ENCODE measurements around the gene C12orf56.

C12orf56 gene, protein sequence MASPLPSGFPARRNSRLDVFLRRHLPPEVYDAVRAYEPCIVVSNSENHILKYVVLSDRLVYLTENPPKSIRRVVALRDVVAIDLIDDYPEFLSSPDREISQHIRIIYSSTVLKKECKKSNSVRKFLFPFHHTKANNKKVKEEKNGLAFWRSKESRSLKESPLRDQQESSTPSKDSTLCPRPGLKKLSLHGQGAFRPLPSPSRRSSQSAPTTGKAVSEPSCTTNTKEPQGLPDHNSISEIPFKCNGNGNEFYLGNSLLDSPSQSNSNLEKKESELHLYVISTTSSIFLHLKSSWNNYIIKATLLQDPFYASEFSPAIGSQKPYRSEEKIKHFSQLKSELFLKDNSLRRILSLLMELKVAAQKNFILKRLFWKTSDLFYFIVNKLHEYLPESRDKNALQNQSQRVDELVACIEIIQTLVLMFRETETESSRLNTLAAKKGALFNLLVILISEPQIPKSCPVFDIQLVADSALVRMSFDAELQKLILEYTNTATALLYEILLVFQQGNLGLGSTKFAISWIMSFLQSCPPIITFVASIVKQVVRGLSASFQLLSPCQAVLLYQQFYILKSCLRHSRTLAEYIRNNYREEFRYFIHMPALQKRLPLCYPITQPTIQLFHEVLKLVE

DNA sequence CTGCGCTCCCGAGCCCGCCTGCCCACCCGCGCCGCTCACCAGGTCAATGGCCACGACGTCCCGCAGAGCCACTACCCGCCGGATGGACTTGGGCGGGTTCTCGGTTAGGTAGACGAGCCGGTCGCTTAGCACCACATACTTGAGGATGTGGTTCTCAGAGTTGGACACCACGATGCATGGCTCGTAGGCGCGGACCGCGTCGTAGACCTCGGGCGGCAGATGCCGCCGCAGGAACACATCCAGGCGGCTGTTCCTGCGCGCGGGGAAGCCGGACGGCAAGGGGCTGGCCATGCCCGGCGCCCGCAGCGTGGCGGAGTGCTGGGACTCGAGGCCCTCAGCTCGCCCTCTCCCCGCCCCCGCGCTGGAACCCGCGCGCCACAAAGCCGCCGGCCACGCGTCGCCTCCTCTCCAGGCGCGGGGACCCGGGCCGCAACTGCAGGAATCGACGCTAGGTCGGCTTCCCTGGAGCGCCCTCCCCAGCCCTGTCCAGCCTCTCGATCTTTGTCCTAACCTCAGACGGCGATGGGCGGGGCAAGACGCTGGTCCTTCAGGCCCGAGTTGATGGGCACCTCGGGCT, at the start of gene C12orf56:
C12orf56 (minus strand) TSS at position 484 of the 577 bp plus-strand sequence; CDS start at position 291, 193 bp downstream.
- FAIRE-seq (no peak), DNase-seq (ENCODE audit: insufficient read length, low spot score) (peak; percentile 57)
- TF ChIP-seq, protein P1, sequence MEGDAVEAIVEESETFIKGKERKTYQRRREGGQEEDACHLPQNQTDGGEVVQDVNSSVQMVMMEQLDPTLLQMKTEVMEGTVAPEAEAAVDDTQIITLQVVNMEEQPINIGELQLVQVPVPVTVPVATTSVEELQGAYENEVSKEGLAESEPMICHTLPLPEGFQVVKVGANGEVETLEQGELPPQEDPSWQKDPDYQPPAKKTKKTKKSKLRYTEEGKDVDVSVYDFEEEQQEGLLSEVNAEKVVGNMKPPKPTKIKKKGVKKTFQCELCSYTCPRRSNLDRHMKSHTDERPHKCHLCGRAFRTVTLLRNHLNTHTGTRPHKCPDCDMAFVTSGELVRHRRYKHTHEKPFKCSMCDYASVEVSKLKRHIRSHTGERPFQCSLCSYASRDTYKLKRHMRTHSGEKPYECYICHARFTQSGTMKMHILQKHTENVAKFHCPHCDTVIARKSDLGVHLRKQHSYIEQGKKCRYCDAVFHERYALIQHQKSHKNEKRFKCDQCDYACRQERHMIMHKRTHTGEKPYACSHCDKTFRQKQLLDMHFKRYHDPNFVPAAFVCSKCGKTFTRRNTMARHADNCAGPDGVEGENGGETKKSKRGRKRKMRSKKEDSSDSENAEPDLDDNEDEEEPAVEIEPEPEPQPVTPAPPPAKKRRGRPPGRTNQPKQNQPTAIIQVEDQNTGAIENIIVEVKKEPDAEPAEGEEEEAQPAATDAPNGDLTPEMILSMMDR (IDR thresholded peaks at IDR 0.05; ENCODE audit: insufficient read depth, missing control alignments): no peak

DNA sequence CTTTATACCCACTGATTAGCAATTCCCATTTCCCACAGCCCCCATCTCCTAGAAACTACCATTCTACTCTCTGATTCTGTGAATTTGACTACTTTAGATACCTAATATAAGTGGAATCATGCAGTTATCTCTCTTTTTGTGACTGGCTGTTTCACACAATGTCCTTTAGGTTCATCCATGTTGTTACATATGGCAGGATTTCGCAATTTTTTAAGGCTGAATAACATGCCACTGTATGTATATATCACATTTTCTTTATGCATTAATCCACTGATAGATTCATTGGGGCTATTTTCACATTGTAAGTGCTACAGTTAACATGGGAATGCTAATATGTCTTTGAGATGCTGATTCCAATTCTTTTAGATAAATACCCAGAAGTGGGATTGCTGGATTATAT, 49.5 kb upstream of the C12orf56 start:
- FAIRE-seq (no peak), DNase-seq (ENCODE audit: insufficient read length, low spot score) (no peak)
- TF ChIP-seq, protein P1 (IDR thresholded peaks at IDR 0.05; ENCODE audit: insufficient read depth, missing control alignments): no peak

DNA sequence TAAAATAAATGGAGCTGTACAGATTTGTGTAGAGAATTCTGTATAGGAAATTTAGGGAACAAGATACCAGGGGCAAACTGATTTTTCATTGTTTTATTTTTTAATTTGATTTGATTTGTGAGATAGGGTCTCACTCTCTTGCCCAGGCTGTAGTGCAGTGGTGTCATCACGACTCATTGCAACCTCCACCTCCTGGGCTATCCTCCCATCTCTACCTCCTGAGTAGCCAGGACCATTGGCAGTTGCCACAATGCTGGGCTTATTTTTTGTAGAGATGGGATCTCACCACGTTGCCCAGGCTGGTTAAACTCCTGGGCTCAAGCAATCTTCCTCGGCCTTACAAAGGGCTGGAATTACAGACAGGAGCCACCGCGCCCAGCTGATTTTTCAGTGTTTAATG, 43.4 kb upstream of the C12orf56 start:
- TF ChIP-seq, protein P1 (IDR thresholded peaks at IDR 0.05; ENCODE audit: insufficient read depth, missing control alignments): no peak
- DNase-seq (ENCODE audit: insufficient read length, low spot score) (no peak), FAIRE-seq (no peak)

DNA sequence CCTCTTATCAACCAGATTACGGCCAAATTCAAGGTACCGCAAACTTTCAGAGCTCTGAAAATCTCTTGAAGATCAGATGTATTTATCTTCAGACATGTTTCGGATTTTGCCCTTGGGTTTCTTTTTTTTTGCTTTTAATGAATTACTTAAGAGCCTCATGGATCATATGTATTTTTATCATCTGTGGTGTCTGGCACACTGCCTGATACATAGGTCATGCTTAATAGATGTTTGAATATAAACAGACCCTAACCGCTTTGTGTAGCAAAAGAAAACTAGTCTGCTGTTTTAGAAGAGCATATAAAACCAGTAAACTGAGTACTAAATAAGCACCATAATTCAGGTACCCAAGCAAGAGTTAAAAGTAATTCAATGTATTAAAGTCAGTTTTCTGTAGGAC, 41.2 kb upstream of the C12orf56 start:
- DNase-seq (ENCODE audit: insufficient read length, low spot score) (no peak), FAIRE-seq (no peak)
- TF ChIP-seq, protein P1 (IDR thresholded peaks at IDR 0.05; ENCODE audit: insufficient read depth, missing control alignments): no peak

DNA sequence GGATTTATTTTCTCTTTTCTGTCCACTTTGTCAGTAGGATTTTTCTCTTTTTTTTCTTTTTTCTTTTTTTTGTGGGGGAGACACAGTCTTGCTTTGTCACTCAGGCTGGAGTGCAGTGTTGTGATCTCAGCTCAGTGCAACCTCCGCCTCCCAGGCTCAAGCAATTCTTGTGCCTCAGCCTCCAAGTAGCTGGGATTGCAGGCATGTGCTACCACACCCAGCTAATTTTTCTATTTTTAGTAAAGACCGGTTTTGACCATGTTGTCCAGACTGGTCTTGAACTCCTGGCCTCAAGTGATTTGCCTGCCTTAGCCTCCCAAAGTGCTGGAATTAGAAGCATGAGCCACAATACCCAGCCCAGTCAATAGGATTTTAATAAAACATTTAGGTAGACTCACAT, 40.3 kb upstream of the C12orf56 start:
- DNase-seq (ENCODE audit: insufficient read length, low spot score) (no peak), FAIRE-seq (no peak)
- TF ChIP-seq, protein P1 (IDR thresholded peaks at IDR 0.05; ENCODE audit: insufficient read depth, missing control alignments): no peak

DNA sequence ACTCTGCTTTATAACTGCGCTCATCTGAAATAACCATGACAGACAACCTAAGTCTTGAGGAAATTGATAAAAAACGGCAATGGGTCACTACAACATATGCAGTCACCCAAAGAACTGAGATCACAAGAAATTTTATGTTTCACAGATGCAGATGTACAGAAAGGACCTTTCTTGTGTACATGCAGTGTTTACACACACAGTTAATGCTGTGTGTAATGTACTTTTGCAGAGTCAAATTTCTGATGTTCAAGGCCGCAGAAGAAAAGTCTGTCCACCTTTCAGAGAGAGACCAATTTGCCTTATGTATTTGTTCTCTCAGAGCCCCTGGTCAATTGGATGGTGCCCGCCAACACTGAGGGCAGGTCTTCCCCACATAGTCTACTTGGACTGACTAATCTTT, 38.4 kb upstream of the C12orf56 start:
- TF ChIP-seq, protein P1 (IDR thresholded peaks at IDR 0.05; ENCODE audit: insufficient read depth, missing control alignments): no peak
- DNase-seq (ENCODE audit: insufficient read length, low spot score) (no peak), FAIRE-seq (no peak)

All from D721Med (cell line).